HepG2 (cell line): ENCODE data around the gene GGA2. TPM values are rescaled to one million over a fixed set of nuclear protein-coding genes. Genes with fewer than 3 reads are reported as not detected.

Experiments used
- ELF1 ChIP-seq: sonication (generic); formaldehyde crosslinking; IDR thresholded peaks from 2 replicates; pipeline ENCODE4 v1.4.0; 2020; ENCODE audit warnings: missing genetic modification reagents
- HBP1 ChIP-seq: IDR thresholded peaks from 2 replicates; pipeline ENCODE4 v1.6.1; 2016; ENCODE audit warnings: low read depth, control low read depth
- IKZF5 ChIP-seq: IDR thresholded peaks from 2 replicates; pipeline ENCODE4 v1.6.1; 2018; ENCODE audit warnings: missing genetic modification reagents, mild to moderate bottlenecking, missing compliant biosample characterization
- ISX ChIP-seq: sonication (generic); formaldehyde crosslinking; conservative IDR thresholded peaks from 2 replicates; pipeline ENCODE4 v1.5.0; 2020; ENCODE audit warnings: missing genetic modification reagents
- MATR3 ChIP-seq: sonication (generic); formaldehyde crosslinking; IDR thresholded peaks from 2 replicates; pipeline ENCODE4 v1.4.0; 2020; ENCODE audit warnings: missing genetic modification reagents
- MXD1 ChIP-seq: sonication (generic); formaldehyde crosslinking; IDR thresholded peaks from 2 replicates; pipeline ENCODE4 v1.4.0; 2020; ENCODE audit warnings: mild to moderate bottlenecking, missing genetic modification reagents
- NR2F6 ChIP-seq, 2 experiments: IDR thresholded peaks; 2 replicates each; pipeline ENCODE4 v1.6.1; 2016; ENCODE audit warnings: antibody characterized with exemption in 1 of 2, mild to moderate bottlenecking in 1 of 2
- PBX3 ChIP-seq: sonication (generic); formaldehyde crosslinking; IDR thresholded peaks from 2 replicates; pipeline ENCODE4 v1.8.1; 2023; ENCODE audit warnings: missing genetic modification reagents, inconsistent platforms, borderline replicate concordance
- RBM22 ChIP-seq: fragments of 200-400 bp; formaldehyde crosslinking; optimal IDR thresholded peaks from 2 replicates; pipeline ENCODE3; 2017; ENCODE audit warnings: mild to moderate bottlenecking, low read length, moderate library complexity
- TP53 ChIP-seq: sonication (generic); formaldehyde crosslinking; conservative IDR thresholded peaks from 2 replicates; pipeline ENCODE4 v1.4.0; 2020; ENCODE audit warnings: missing genetic modification reagents
- ZC3H4 ChIP-seq: sonication (generic); formaldehyde crosslinking; IDR thresholded peaks from 2 replicates; pipeline ENCODE4 v1.4.0; 2020; ENCODE audit warnings: missing genetic modification reagents, borderline replicate concordance
- ZNF124 ChIP-seq: sonication (generic); formaldehyde crosslinking; IDR thresholded peaks from 2 replicates; pipeline ENCODE4 v1.4.0; 2020; ENCODE audit warnings: missing genetic modification reagents
- ZNF143 ChIP-seq: sonication (generic); formaldehyde crosslinking; IDR thresholded peaks from 2 replicates; pipeline ENCODE4 v1.4.0; 2020; ENCODE audit warnings: missing genetic modification reagents
- ZNF160 ChIP-seq: sonication (generic); formaldehyde crosslinking; IDR thresholded peaks from 2 replicates; pipeline ENCODE4 v1.8.0; 2022; ENCODE audit warnings: mild to moderate bottlenecking, inconsistent platforms, missing genetic modification reagents
- ZNF225 ChIP-seq: sonication (generic); formaldehyde crosslinking; IDR thresholded peaks from 2 replicates; pipeline ENCODE4 v1.4.0; 2020; ENCODE audit warnings: mild to moderate bottlenecking, missing genetic modification reagents
- ZNF232 ChIP-seq: sonication (generic); formaldehyde crosslinking; IDR thresholded peaks from 2 replicates; pipeline ENCODE4 v1.4.0; 2020; ENCODE audit warnings: missing genetic modification reagents, borderline replicate concordance
- ZNF251 ChIP-seq: sonication (generic); formaldehyde crosslinking; IDR thresholded peaks from 2 replicates; pipeline ENCODE4 v1.9.0; 2021; ENCODE audit warnings: mild to moderate bottlenecking, missing genetic modification reagents
- ZNF362 ChIP-seq: sonication (generic); formaldehyde crosslinking; IDR thresholded peaks from 2 replicates; pipeline ENCODE4 v1.4.0; 2020; ENCODE audit warnings: missing genetic modification reagents, mild to moderate bottlenecking, borderline replicate concordance
- ZNF441 ChIP-seq: sonication (generic); formaldehyde crosslinking; IDR thresholded peaks from 2 replicates; pipeline ENCODE4 v1.7.0; 2021; ENCODE audit warnings: missing genetic modification reagents, borderline replicate concordance
- ZNF513 ChIP-seq: sonication (generic); formaldehyde crosslinking; conservative IDR thresholded peaks from 2 replicates; pipeline ENCODE4 v1.5.0; 2020; ENCODE audit warnings: missing genetic modification reagents
- ZNF546 ChIP-seq: sonication (generic); formaldehyde crosslinking; conservative IDR thresholded peaks from 2 replicates; pipeline ENCODE4 v1.8.1; 2023; ENCODE audit warnings: mild to moderate bottlenecking, missing genetic modification reagents
- ZNF83 ChIP-seq: sonication (generic); formaldehyde crosslinking; IDR thresholded peaks from 2 replicates; pipeline ENCODE4 v1.4.0; 2020; ENCODE audit warnings: missing genetic modification reagents, mild to moderate bottlenecking, borderline replicate concordance
- ZSCAN21 ChIP-seq: sonication (generic); formaldehyde crosslinking; IDR thresholded peaks from 2 replicates; pipeline ENCODE4 v1.8.0; 2022; ENCODE audit warnings: mild to moderate bottlenecking, missing genetic modification reagents, moderate library complexity, borderline replicate concordance
- polyA plus RNA-seq, 8 experiments: library from polyadenylated mRNA; depleted of rRNA in 3 of 8; stranded (reverse) in 7 of 8; unstranded in 1 of 8; fragments of >200 nt; fragmentation: Illumina TruSeq in 4 of 8; extraction: Trizol in 4 of 8; gene quantifications; 2 replicates each; pipeline versions ENCODE4 v1.2.1 to v1.2.3, GENCODE V29; 2011 to 2016; ENCODE audit warnings: low read depth in 4 of 8, missing spikeins in 1 of 8, mixed read lengths in 1 of 8; ENCODE audit not compliant: insufficient read depth in 1 of 8
- total RNA-seq, 5 experiments: library from RNA; depleted of rRNA; stranded (reverse); fragments of >200 nt; fragmentation: Illumina TruSeq; extraction: Trizol; gene quantifications; 2 replicates each; pipeline ENCODE4 v1.2.3, GENCODE V29; 2016; ENCODE audit warnings: low read depth in 1 of 5

The GGA2 gene
- total and polyA plus RNA-seq, 2 of the 13 experiments (the other 11 are each of a cell fraction or from before 2014, with no cell fraction given) = 51.5 to 69.8 TPM

- peak; percentile 92 for TF ChIP-seq ZNF124 (CRISPR knock-in tag)
- peak; percentile 62; the same call in 1 of the 2 replicates for TF ChIP-seq PBX3
- TF ChIP-seq NR2F6 (IDR thresholded peaks at IDR 0.05) = peak; percentile 84
- peak; percentile 94 for TF ChIP-seq NR2F6 (CRISPR knock-in tag; IDR thresholded peaks at IDR 0.05)
- TF ChIP-seq MATR3 (CRISPR knock-in tag) = no peak
- peak; percentile 86 for TF ChIP-seq ZSCAN21
- peak; percentile 97 for TF ChIP-seq ZNF546 (CRISPR knock-in tag)
- peak; percentile 93 for TF ChIP-seq ISX
- peak; percentile 77 for TF ChIP-seq RBM22
- no peak; the same call in 1 of the 2 replicates for TF ChIP-seq ZNF362 (CRISPR knock-in tag)
- peak; percentile 89; the same call in 1 of the 2 replicates for TF ChIP-seq ZNF513 (CRISPR knock-in tag)
- peak; percentile 89 for TF ChIP-seq HBP1 (CRISPR knock-in tag)
- peak; percentile 99 for TF ChIP-seq ZNF225 (CRISPR knock-in tag)
- TF ChIP-seq ZNF251 (CRISPR knock-in tag) = 0 out of 2 replicates have a peak, but pooled peaks have one; percentile 29
- peak; percentile 89 for TF ChIP-seq IKZF5 (CRISPR knock-in tag)
- TF ChIP-seq TP53 (CRISPR knock-in tag) = peak; percentile 80
- peak; percentile 70; the same call in 1 of the 2 replicates for TF ChIP-seq ZNF441 (CRISPR knock-in tag)
- TF ChIP-seq MXD1 (CRISPR knock-in tag) = peak; percentile 93
- TF ChIP-seq ZNF83 (CRISPR knock-in tag) = peak; percentile 98; the same call in 1 of the 2 replicates
- peak; percentile 26; the same call in 1 of the 2 replicates for TF ChIP-seq ZC3H4
- TF ChIP-seq ELF1 (CRISPR knock-in tag) = peak; percentile 98
- TF ChIP-seq ZNF232 (CRISPR knock-in tag) = peak; percentile 89
- peak; percentile 96 for TF ChIP-seq ZNF160 (CRISPR knock-in tag)
- peak; percentile 72 for TF ChIP-seq ZNF143 (CRISPR knock-in tag)
Observed at GRCh38 chr16:23452572-23453337, 57.5 kb downstream of the GGA2 start, which contains the start of gene COG7 (continued).
